H1 (cell line): ENCODE data around the gene DNAAF8. TPM values are rescaled to one million over a fixed set of nuclear protein-coding genes. Genes with fewer than 3 reads are reported as not detected.

Source experiments
- CTCF ChIA-PET: fragments of 300-600 bp; sonication (Branson Sonifier 250); formaldehyde crosslinking; loops from one replicate; lab custom pipeline; 2021; ENCODE audit not compliant: partially characterized antibody; lab: Charles Lee
- POLR2A ChIA-PET: fragments of 300-600 bp; sonication (Branson Sonifier 250); formaldehyde crosslinking; loops from one replicate; lab custom pipeline; 2021; ENCODE audit warnings: inconsistent platforms; ENCODE audit not compliant: partially characterized antibody; lab: Charles Lee
- DNase-seq, 2 experiments: peaks; one replicate each; pipeline versions ENCODE4 v3.0.0 to v3.0.0-alpha.2; 2010 to 2022; ENCODE audit warnings: low spot score in 2 of 2, low read depth in 1 of 2, mixed read lengths in 1 of 2
- FAIRE-seq: peaks from 2 replicates; lab custom pipeline; 2011; peaks lifted over from hg19 to GRCh38; lab: Jason Lieb, UNC
- H2AFZ ChIP-seq: 2 replicates; pipeline ENCODE4 v1.8.1; 2012; ENCODE audit warnings: low read length, inconsistent platforms
- H2AK5ac ChIP-seq: 2 replicates; pipeline ENCODE4 v1.6.1; 2013; ENCODE audit warnings: low read depth, low read length
- H2BK120ac ChIP-seq: replicated peaks from 2 replicates; pipeline ENCODE3; 2013; ENCODE audit warnings: low read depth, low read length, inconsistent platforms
- H2BK12ac ChIP-seq: 2 replicates; pipeline ENCODE4 v1.6.1; 2013; ENCODE audit warnings: low read depth, low read length
- H2BK15ac ChIP-seq: 2 replicates; pipeline ENCODE4 v1.6.1; 2013; ENCODE audit warnings: low read length
- H2BK20ac ChIP-seq: 2 replicates; pipeline ENCODE4 v1.6.1; 2013; ENCODE audit warnings: low read length
- H2BK5ac ChIP-seq: 2 replicates; pipeline ENCODE4 v1.6.1; 2013; ENCODE audit warnings: low read depth, low read length
- H3K14ac ChIP-seq: 2 replicates; pipeline ENCODE4 v1.6.1; 2013; ENCODE audit warnings: inconsistent platforms; ENCODE audit not compliant: insufficient read length
- H3K18ac ChIP-seq: 2 replicates; pipeline ENCODE4 v1.6.1; 2013; ENCODE audit warnings: low read length; ENCODE audit errors: extremely low read depth
- H3K23ac ChIP-seq: 2 replicates; pipeline ENCODE4 v1.6.1; 2013; ENCODE audit warnings: inconsistent platforms; ENCODE audit not compliant: insufficient read length
- H3K23me2 ChIP-seq: 2 replicates; pipeline ENCODE4 v1.6.1; 2013; ENCODE audit warnings: low read depth, low read length
- H3K27ac ChIP-seq: 2 replicates; pipeline ENCODE4 v1.6.1; 2011; ENCODE audit warnings: low read depth, low read length, inconsistent platforms
- H3K27me3 ChIP-seq, 4 experiments: replicated peaks in 1 of 4; 1 replicate in 1 of 4; 2 replicates in 3 of 4; pipeline versions ENCODE4 v1.6.1 to v1.8.1; 2011 to 2013; ENCODE audit warnings: low read length in 3 of 4, mild to moderate bottlenecking in 3 of 4, inconsistent platforms in 2 of 4, mixed read lengths in 2 of 4, moderate library complexity in 1 of 4; ENCODE audit not compliant: control insufficient read depth in 3 of 4, insufficient read depth in 3 of 4; ENCODE audit errors: extremely low read depth in 1 of 4
- H3K36me3 ChIP-seq, 4 experiments: 2 replicates each; pipeline versions ENCODE4 v1.6.1 to v1.8.1; 2011 to 2013; ENCODE audit warnings: mild to moderate bottlenecking in 4 of 4, low read length in 3 of 4, moderate library complexity in 2 of 4, control low read depth in 1 of 4, inconsistent platforms in 1 of 4; ENCODE audit not compliant: insufficient read depth in 4 of 4, control insufficient read depth in 2 of 4
- H3K4ac ChIP-seq: replicated peaks from 2 replicates; pipeline ENCODE3; 2013; ENCODE audit warnings: low read length, low read depth, mixed read lengths, inconsistent platforms; ENCODE audit not compliant: insufficient read length
- H3K4me1 ChIP-seq, 4 experiments: replicated peaks in 1 of 4; 1 replicate in 1 of 4; 2 replicates in 3 of 4; pipeline versions ENCODE4 v1.6.1 to v1.8.1; 2011 to 2013; ENCODE audit warnings: low read length in 3 of 4, inconsistent platforms in 2 of 4, mixed read lengths in 1 of 4; ENCODE audit not compliant: insufficient read depth in 4 of 4, control insufficient read depth in 3 of 4
- H3K4me2 ChIP-seq, 2 experiments: 2 replicates each; pipeline versions ENCODE4 v1.6.1 to v1.8.1; 2011 to 2013; ENCODE audit warnings: low read depth in 2 of 2, low read length in 2 of 2, control low read depth in 1 of 2, inconsistent platforms in 1 of 2, mild to moderate bottlenecking in 1 of 2; ENCODE audit not compliant: insufficient read depth in 1 of 2
- H3K4me3 ChIP-seq, 4 experiments: fragments of 200-600, 300-600 bp in 1 of 4; sonication (generic), shearing (Covaris generic), sonication (Bioruptor Twin) in 1 of 4; 2 replicates each; pipeline versions ENCODE4 v1.5.1 to v1.8.1; 2011 to 2016; ENCODE audit warnings: low read length in 4 of 4, low read depth in 3 of 4, control low read depth in 2 of 4, inconsistent platforms in 2 of 4, mild to moderate bottlenecking in 2 of 4, mixed read lengths in 1 of 4, moderate library complexity in 1 of 4; ENCODE audit not compliant: insufficient read depth in 2 of 4; ENCODE audit errors: extremely low read depth in 1 of 4
- H3K56ac ChIP-seq: replicated peaks from 2 replicates; pipeline ENCODE3; 2013; ENCODE audit warnings: low read depth, mild to moderate bottlenecking, mixed read lengths, low read length, inconsistent platforms; ENCODE audit not compliant: insufficient read length
- H3K79me1 ChIP-seq: 2 replicates; pipeline ENCODE4 v1.6.1; 2013; ENCODE audit warnings: low read depth, low read length, control low read depth
- H3K79me2 ChIP-seq, 2 experiments: 2 replicates each; pipeline versions ENCODE4 v1.6.1 to v1.8.1; 2012 to 2013; ENCODE audit warnings: low read length in 2 of 2, mild to moderate bottlenecking in 2 of 2, inconsistent platforms in 1 of 2; ENCODE audit not compliant: insufficient read depth in 2 of 2, control insufficient read depth in 1 of 2
- H3K9ac ChIP-seq, 4 experiments: replicated peaks in 1 of 4; 1 replicate in 1 of 4; 2 replicates in 3 of 4; pipeline versions ENCODE4 v1.6.1 to v1.8.1; 2011 to 2013; ENCODE audit warnings: low read depth in 3 of 4, low read length in 3 of 4, control low read depth in 2 of 4, mild to moderate bottlenecking in 2 of 4, moderate library complexity in 2 of 4, inconsistent platforms in 1 of 4; ENCODE audit errors: extremely low read depth in 1 of 4
- H3K9me3 ChIP-seq, 2 experiments: 2 replicates each; pipeline versions ENCODE4 v1.6.1 to v1.8.1; 2012 to 2013; ENCODE audit warnings: mild to moderate bottlenecking in 2 of 2, moderate library complexity in 2 of 2, control low read depth in 1 of 2, inconsistent platforms in 1 of 2, low read depth in 1 of 2, low read length in 1 of 2, mixed read lengths in 1 of 2; ENCODE audit not compliant: insufficient read depth in 2 of 2
- H4K20me1 ChIP-seq, 2 experiments: replicated peaks in 1 of 2; 2 replicates each; pipeline versions ENCODE3 to v1.8.1; 2011 to 2013; ENCODE audit warnings: inconsistent platforms in 2 of 2, low read length in 2 of 2, mild to moderate bottlenecking in 1 of 2; ENCODE audit not compliant: insufficient read depth in 2 of 2, control insufficient read depth in 1 of 2
- H4K5ac ChIP-seq: 2 replicates; pipeline ENCODE4 v1.6.1; 2013; ENCODE audit warnings: low read length, low read depth, mixed read lengths, inconsistent platforms; ENCODE audit not compliant: insufficient read length
- H4K8ac ChIP-seq: 2 replicates; pipeline ENCODE4 v1.8.0; 2013; ENCODE audit warnings: mild to moderate bottlenecking, moderate library complexity, low read length, inconsistent platforms; ENCODE audit not compliant: insufficient read depth; ENCODE audit errors: extremely low read depth
- H4K91ac ChIP-seq: replicated peaks from 2 replicates; pipeline ENCODE3; 2013; ENCODE audit warnings: low read length, mixed read lengths, inconsistent platforms; ENCODE audit not compliant: insufficient read length
- BACH1 ChIP-seq: IDR thresholded peaks from 2 replicates; pipeline ENCODE4 v1.6.1; 2012; ENCODE audit warnings: low read length, improper control_type of control experiment
- FOSL1 ChIP-seq: IDR thresholded peaks from 2 replicates; pipeline ENCODE4 v1.6.1; 2011; ENCODE audit warnings: mild to moderate bottlenecking, low read depth, low read length, moderate library complexity; ENCODE audit not compliant: insufficient read depth
- POLR2AphosphoS5 ChIP-seq: IDR thresholded peaks from 2 replicates; pipeline ENCODE4 v1.6.1; 2011; ENCODE audit warnings: low read depth, low read length
- TAF1 ChIP-seq: IDR thresholded peaks from 2 replicates; pipeline ENCODE4 v1.6.1; 2011; ENCODE audit warnings: mild to moderate bottlenecking, low read depth, low read length
- WGBS, 2 experiments: shearing (Covaris generic) in 1 of 2; methylation state at CpG; one replicate each; pipeline versions ENCODE4 v1.1.6 to v1.1.7; 2013 to 2015; ENCODE audit warnings: low lambda C conversion rate in 2 of 2, mixed read lengths in 2 of 2, inconsistent platforms in 1 of 2, low coverage in 1 of 2, missing lambda C conversion rate in 1 of 2; ENCODE audit not compliant: insufficient replicate concordance in 2 of 2, insufficient coverage in 1 of 2, insufficient read length in 1 of 2; ENCODE audit errors: extremely low coverage in 1 of 2, missing lambda C conversion rate in 1 of 2; 5-methylcytosine and 5-hydroxymethylcytosine counted together
- polyA plus RNA-seq, 7 experiments: library from polyadenylated mRNA; depleted of rRNA in 3 of 7; stranded (reverse) in 5 of 7; unstranded in 2 of 7; fragments of >200 nt in 5 of 7; fragments of 200-250 nt in 2 of 7; gene quantifications; 1 replicate in 5 of 7; 2 replicates in 1 of 7; 4 replicates in 1 of 7; pipeline versions ENCODE4 v1.2.1 to v1.2.3, GENCODE V29; 2011 to 2013; ENCODE audit warnings: missing spikeins in 2 of 7, mixed read lengths in 2 of 7
- total RNA-seq: library from RNA; stranded (reverse); fragmentation: NEBNext Ultra II Directional; extraction: Animal tissue kit (Norgen Biotek cat#: 25700); gene quantifications from 2 replicates; pipeline ENCODE4 v1.2.1, GENCODE V29; 2021

DNAAF8 gene
- total and polyA plus RNA-seq, 2 of the 8 experiments (the other 6 are each of a cell fraction or from before 2014, with no cell fraction given) = 0.39 TPM; not detected in 1

DNA sequence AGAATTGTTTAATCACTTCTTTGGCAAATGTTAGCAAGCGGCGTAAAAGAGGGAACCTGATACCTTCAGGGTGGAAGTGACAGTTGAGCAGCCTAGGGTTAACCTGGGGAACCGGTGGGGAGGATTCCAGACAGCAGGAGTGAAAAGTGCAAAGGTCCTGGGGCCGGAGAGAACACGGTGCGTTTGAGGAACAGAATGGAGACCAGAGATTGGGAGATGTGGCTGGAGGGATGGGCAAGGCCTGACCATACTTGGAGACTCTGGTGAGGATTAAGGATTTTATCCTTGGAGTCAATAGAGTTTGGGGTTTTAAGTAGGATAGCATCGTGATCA, 34.9 kb downstream of the DNAAF8 start:
- H3K27ac ChIP-seq = no peak overlapping the region
- no peaks in the 10 kb centered on the region for H3K27me3 ChIP-seq
- no peaks in the 10 kb centered on the region; a peak in 1 of 8 replicates for H3K36me3 ChIP-seq
- no peak for FAIRE-seq
- H3K4me2 ChIP-seq = peak overlapping the region; percentile 62 to 68
- no peak overlapping the region for H2BK5ac ChIP-seq
- POLR2A ChIA-PET = interaction anchor here (1.0 to 1.6 kb wide), 2 partner anchors 33 to 60 kb away, joined by 4 to 8 read pairs; partner anchors contain the start of gene ROGDI
- H4K5ac ChIP-seq = no peak overlapping the region
- no peak overlapping the region for H2AK5ac ChIP-seq
- H3K23ac ChIP-seq = no peak overlapping the region
- TF ChIP-seq POLR2AphosphoS5 (no peak), FOSL1 (no peak), TAF1 (no peak), BACH1 (no peak)
- TF ChIP-seq, all 59 proteins: peak for 0
- H2BK12ac ChIP-seq = no peak overlapping the region
- no peak overlapping the region for H3K14ac ChIP-seq
- no peak overlapping the region for H2BK15ac ChIP-seq
- H3K23me2 ChIP-seq = peaks cover 13% of the 10 kb centered on the region
- H3K79me2 ChIP-seq = peaks cover 0 to 12% of the 10 kb centered on the region in 2 experiments; a peak in 2 of 4 replicates
- no peaks in the 10 kb centered on the region for H4K20me1 ChIP-seq
- peaks cover 0 to 3% (median 1%) of the 10 kb centered on the region in 4 experiments; a peak in 2 of 7 replicates for H3K4me1 ChIP-seq
- H3K56ac ChIP-seq = no peak overlapping the region
- no peak overlapping the region for H2BK20ac ChIP-seq
- no peak overlapping the region for H3K18ac ChIP-seq
- H2BK120ac ChIP-seq = no peak overlapping the region
- no peak overlapping the region for H4K8ac ChIP-seq
- no peak overlapping the region for H3K9ac ChIP-seq
- CTCF ChIA-PET = no interaction called here
- 90% methylated on average over 7 of the region's 7 CpGs; no CpG with 5 or more reads in 1 of the 2 experiments for WGBS, 2 experiments
- H4K91ac ChIP-seq = no peak overlapping the region
- no peak for DNase-seq
- peak overlapping the region; percentile 37 to 75 (median 64); a peak in 5 of 8 replicates for H3K4me3 ChIP-seq
- H3K79me1 ChIP-seq = no peaks in the 10 kb centered on the region
- peak overlapping the region; percentile 6 for H3K4ac ChIP-seq
- peak overlapping the region; percentile 1; the same call in 1 of the 2 replicates for H2AFZ ChIP-seq
- H3K9me3 ChIP-seq = no peaks in the 10 kb centered on the region
